K562 (cell line): Measurements from ENCODE around the gene SAMD13. TPM values are rescaled to one million over a fixed set of nuclear protein-coding genes. Genes with fewer than 3 reads are reported as not detected.

Experiments used
- ADNP ChIP-seq: fragments of 200-800 bp; sonication (Bioruptor generic); IDR thresholded peaks from 2 replicates; pipeline ENCODE4 v1.6.1; 2016; ENCODE audit warnings: missing genetic modification characterization, missing compliant biosample characterization
- ARID1B ChIP-seq: fragments of 450-650 bp; IDR thresholded peaks from 2 replicates; pipeline ENCODE4 v1.6.1; 2016; ENCODE audit warnings: antibody characterized with exemption, mild to moderate bottlenecking, inconsistent platforms
- CBFA2T2 ChIP-seq: fragments of 450-650 bp; conservative IDR thresholded peaks from 2 replicates; pipeline ENCODE4 v1.6.1; 2017; ENCODE audit warnings: mild to moderate bottlenecking
- CBX8 ChIP-seq: fragments of 200-600 bp; sonication (generic); IDR thresholded peaks from 2 replicates; pipeline ENCODE4 v1.6.1; 2012; ENCODE audit warnings: borderline replicate concordance, mixed run types, low read depth, mild to moderate bottlenecking, moderate library complexity, mixed read lengths, low read length, control low read depth, inconsistent platforms; ENCODE audit not compliant: poor library complexity, severe bottlenecking; ENCODE audit errors: extremely low read depth
- CCNT2 ChIP-seq: IDR thresholded peaks from 2 replicates; pipeline ENCODE4 v1.6.1; 2011; ENCODE audit warnings: borderline replicate concordance, low read depth, mild to moderate bottlenecking, moderate library complexity, mixed read lengths, low read length; ENCODE audit not compliant: insufficient read length; ENCODE audit errors: extremely low read depth
- ELF1 ChIP-seq: fragments of 200-800 bp; sonication (Bioruptor generic); IDR thresholded peaks from 2 replicates; pipeline ENCODE4 v1.6.1; 2016; ENCODE audit warnings: missing genetic modification characterization, missing compliant biosample characterization
- EP300 ChIP-seq: IDR thresholded peaks from 2 replicates; pipeline ENCODE4 v1.6.1; 2012; ENCODE audit warnings: low read length, improper control_type of control experiment
- FOXA3 ChIP-seq, 2 experiments: fragments of 450-650 bp in 1 of 2; sonication (generic) in 1 of 2; formaldehyde crosslinking; IDR thresholded peaks in 1 of 2; conservative IDR thresholded peaks in 1 of 2; 2 replicates each; pipeline versions ENCODE4 v1.4.0 to v1.8.0; 2020 to 2022; ENCODE audit warnings: mild to moderate bottlenecking in 2 of 2, missing genetic modification reagents in 1 of 2
- GABPA ChIP-seq: fragments of 200-800 bp; sonication (Bioruptor generic); conservative IDR thresholded peaks from 2 replicates; pipeline ENCODE4 v1.6.1; 2016; ENCODE audit warnings: low read depth, missing genetic modification characterization, missing compliant biosample characterization
- GATA2 ChIP-seq: sonication (generic); formaldehyde crosslinking; IDR thresholded peaks from 2 replicates; pipeline ENCODE4 v1.4.0; 2020; ENCODE audit warnings: mild to moderate bottlenecking, missing genetic modification reagents
- MTA2 ChIP-seq: fragments of 450-650 bp; IDR thresholded peaks from 2 replicates; pipeline ENCODE4 v1.6.1; 2016; ENCODE audit warnings: low read depth
- NFATC3 ChIP-seq: fragments of 450-650 bp; IDR thresholded peaks from 2 replicates; pipeline ENCODE4 v1.6.1; 2017; ENCODE audit warnings: mild to moderate bottlenecking
- NRF1 ChIP-seq, 2 experiments: fragments of 450-650 bp; IDR thresholded peaks in 1 of 2; conservative IDR thresholded peaks in 1 of 2; 2 replicates each; pipeline ENCODE4 v1.6.1; 2014; ENCODE audit warnings: mild to moderate bottlenecking in 2 of 2
- RAD21 ChIP-seq, 2 experiments: fragments of 250-450 bp in 1 of 2; fragments of 450-650 bp in 1 of 2; sonication (Bioruptor Pico) in 1 of 2; formaldehyde crosslinking in 1 of 2; IDR thresholded peaks in 1 of 2; conservative IDR thresholded peaks in 1 of 2; 2 replicates each; pipeline versions ENCODE4 v1.4.0 to v1.8.0; 2020 to 2022; ENCODE audit warnings: mild to moderate bottlenecking in 2 of 2, moderate library complexity in 1 of 2
- SMARCA4 ChIP-seq: fragments of 450-650 bp; IDR thresholded peaks from 2 replicates; pipeline ENCODE4 v1.6.1; 2016
- SMARCC2 ChIP-seq: fragments of 450-650 bp; IDR thresholded peaks from 2 replicates; pipeline ENCODE4 v1.6.1; 2017; ENCODE audit warnings: antibody characterized with exemption, moderate library complexity, mild to moderate bottlenecking, low read depth
- ZNF41 ChIP-seq: fragments of 250-450 bp; sonication (Bioruptor Pico); conservative IDR thresholded peaks from 2 replicates; pipeline ENCODE4 v1.4.0; 2020; ENCODE audit warnings: mild to moderate bottlenecking
- polyA plus RNA-seq, 8 experiments: library from polyadenylated mRNA; depleted of rRNA in 4 of 8; stranded (reverse) in 5 of 8; unstranded in 3 of 8; fragments of >200 nt; fragmentation: Nextera tagmentation in 2 of 8; fragmentation: Illumina TruSeq in 1 of 8; extraction: Ambion mirVana in 2 of 8; extraction: Trizol in 1 of 8; gene quantifications; 2 replicates each; pipeline versions ENCODE4 v1.2.1 to v1.2.3, GENCODE V29; 2011 to 2014; ENCODE audit warnings: inconsistent platforms in 1 of 8, missing spikeins in 1 of 8
- total RNA-seq, 7 experiments: library from RNA; depleted of rRNA in 6 of 7; stranded (reverse); fragments of >200 nt in 6 of 7; fragmentation: Illumina TruSeq in 2 of 7; extraction: Trizol in 2 of 7; gene quantifications; 2 replicates each; pipeline versions ENCODE4 v1.2.1 to v1.2.3, GENCODE V29; 2011 to 2021; ENCODE audit warnings: low replicate concordance in 1 of 7
- TF ChIP-seq, protein P1 (sequence below), 2 experiments: fragments of 450-650 bp; IDR thresholded peaks; 2 replicates each; pipeline ENCODE4 v1.6.1; 2016; ENCODE audit warnings: mild to moderate bottlenecking in 2 of 2, borderline replicate concordance in 1 of 2, low read depth in 1 of 2, moderate library complexity in 1 of 2

SAMD13 gene
- total and polyA plus RNA-seq, 9 of the 15 experiments (the other 6 are each of a cell fraction or from before 2014, with no cell fraction given): 0.78 to 2.7 (median 1.00) TPM

GRCh38 chr1:84278905-84279304 lies 22.6 kb upstream of the SAMD13 start (continued):
- TF ChIP-seq, protein P1, sequence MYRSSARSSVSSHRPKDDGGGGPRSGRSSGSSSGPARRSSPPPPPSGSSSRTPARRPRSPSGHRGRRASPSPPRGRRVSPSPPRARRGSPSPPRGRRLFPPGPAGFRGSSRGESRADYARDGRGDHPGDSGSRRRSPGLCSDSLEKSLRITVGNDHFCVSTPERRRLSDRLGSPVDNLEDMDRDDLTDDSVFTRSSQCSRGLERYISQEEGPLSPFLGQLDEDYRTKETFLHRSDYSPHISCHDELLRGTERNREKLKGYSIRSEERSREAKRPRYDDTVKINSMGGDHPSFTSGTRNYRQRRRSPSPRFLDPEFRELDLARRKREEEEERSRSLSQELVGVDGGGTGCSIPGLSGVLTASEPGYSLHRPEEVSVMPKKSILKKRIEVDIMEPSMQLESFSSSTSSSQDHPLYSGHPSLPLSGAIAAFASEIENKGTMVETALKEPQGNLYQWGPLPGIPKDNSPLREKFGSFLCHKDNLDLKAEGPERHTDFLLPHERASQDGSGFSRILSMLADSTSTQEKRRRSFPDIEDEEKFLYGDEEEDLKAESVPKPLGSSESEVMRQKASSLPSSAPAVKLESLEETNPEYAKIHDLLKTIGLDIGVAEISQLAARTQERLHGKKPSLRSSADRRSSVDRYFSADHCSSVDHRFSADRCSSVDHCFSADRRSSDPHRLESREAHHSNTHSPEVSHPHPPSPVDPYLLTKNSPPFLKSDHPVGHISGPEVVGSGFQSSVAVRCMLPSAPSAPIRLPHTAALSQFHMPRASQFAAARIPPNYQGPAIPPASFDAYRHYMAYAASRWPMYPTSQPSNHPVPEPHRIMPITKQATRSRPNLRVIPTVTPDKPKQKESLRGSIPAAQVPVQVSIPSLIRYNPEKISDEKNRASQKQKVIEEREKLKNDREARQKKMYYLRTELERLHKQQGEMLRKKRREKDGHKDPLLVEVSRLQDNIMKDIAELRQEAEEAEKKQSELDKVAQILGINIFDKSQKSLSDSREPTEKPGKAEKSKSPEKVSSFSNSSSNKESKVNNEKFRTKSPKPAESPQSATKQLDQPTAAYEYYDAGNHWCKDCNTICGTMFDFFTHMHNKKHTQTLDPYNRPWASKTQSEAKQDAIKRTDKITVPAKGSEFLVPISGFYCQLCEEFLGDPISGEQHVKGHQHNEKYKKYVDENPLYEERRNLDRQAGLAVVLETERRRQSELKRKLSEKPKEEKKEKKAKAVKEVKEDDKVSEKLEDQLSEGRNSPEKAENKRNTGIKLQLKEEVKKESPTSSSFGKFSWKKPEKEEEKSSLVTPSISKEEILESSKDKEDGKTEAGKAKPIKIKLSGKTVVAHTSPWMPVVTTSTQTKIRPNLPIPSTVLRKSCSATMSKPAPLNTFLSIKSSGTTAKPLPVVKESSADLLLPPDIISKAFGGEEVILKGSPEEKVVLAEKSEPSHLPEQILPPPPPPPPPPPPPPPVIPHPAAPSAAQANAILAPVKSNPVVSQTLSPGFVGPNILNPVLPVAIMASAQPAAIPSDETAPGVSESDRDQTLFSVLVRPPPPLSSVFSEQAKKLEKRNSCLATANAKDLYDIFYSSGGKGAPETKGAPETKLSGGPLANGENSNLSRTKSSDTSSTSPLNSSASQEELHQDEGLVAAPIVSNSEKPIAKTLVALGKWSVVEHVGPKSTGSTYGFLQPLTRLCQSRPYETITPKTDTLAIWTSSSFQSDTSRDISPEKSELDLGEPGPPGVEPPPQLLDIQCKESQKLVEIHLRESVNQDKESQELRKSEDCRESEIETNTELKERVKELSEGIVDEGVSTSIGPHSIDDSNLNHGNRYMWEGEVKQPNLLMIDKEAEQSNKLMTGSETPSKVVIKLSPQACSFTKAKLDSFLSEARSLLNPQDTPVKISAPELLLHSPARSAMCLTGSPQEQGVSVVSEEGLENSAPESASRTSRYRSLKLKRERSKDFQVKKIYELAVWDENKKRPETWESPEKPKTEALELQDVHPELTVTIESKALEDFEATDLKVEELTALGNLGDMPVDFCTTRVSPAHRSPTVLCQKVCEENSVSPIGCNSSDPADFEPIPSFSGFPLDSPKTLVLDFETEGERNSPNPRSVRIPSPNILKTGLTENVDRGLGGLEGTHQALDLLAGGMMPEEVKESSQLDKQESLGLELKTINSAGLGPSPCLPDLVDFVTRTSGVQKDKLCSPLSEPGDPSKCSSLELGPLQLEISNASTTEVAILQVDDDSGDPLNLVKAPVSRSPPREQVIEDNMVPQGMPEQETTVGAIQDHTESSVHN (IDR thresholded peaks at IDR 0.05; ENCODE audit: borderline replicate concordance in 1 of 2, low read depth in 1 of 2): 0 out of 4 replicates have a peak, but pooled peaks of 1 of the 2 experiments have one; percentile 23
- TF ChIP-seq NFATC3: no peak
- 0 out of 4 replicates have a peak, but pooled peaks of 1 of the 2 experiments have one; percentile 22 for TF ChIP-seq RAD21 (CRISPR knock-in tag; conservative IDR thresholded peaks at IDR 0.05 in 1 of 2, IDR thresholded peaks at IDR 0.05 in 1 of 2)
- peak; percentile 78 for TF ChIP-seq CCNT2
- peak; percentile 40 for TF ChIP-seq MTA2
- peak in 1 of 2 experiments; percentile 93; a peak in 2 of 4 replicates for TF ChIP-seq FOXA3 (CRISPR knock-in tag; conservative IDR thresholded peaks at IDR 0.05 in 1 of 2, IDR thresholded peaks at IDR 0.05 in 1 of 2)
- TF ChIP-seq SMARCA4: peak; percentile 60; the same call in 1 of the 2 replicates
- TF ChIP-seq ELF1 (tag): peak; percentile 60; the same call in 1 of the 2 replicates
- 0 out of 2 replicates have a peak, but pooled peaks have one; percentile 24 for TF ChIP-seq ADNP (tag)
- no peak for TF ChIP-seq CBX8
- TF ChIP-seq NRF1 (conservative IDR thresholded peaks at IDR 0.05 in 1 of 2, IDR thresholded peaks at IDR 0.05 in 1 of 2): peak in 1 of 2 experiments; percentile 45; a peak in 1 of 4 replicates
- TF ChIP-seq GABPA: 0 out of 2 replicates have a peak, but pooled peaks have one; percentile 26
- TF ChIP-seq CBFA2T2: peak; percentile 12; the same call in 1 of the 2 replicates
- peak; percentile 28; the same call in 1 of the 2 replicates for TF ChIP-seq SMARCC2
- TF ChIP-seq ZNF41 (CRISPR knock-in tag): no peak
- 0 out of 2 replicates have a peak, but pooled peaks have one; percentile 18 for TF ChIP-seq GATA2
- TF ChIP-seq EP300: peak; percentile 73; the same call in 1 of the 2 replicates
- peak; percentile 83 for TF ChIP-seq ARID1B
